ENCODE measurements around the gene LGMN.

Gene LGMN

DNA sequence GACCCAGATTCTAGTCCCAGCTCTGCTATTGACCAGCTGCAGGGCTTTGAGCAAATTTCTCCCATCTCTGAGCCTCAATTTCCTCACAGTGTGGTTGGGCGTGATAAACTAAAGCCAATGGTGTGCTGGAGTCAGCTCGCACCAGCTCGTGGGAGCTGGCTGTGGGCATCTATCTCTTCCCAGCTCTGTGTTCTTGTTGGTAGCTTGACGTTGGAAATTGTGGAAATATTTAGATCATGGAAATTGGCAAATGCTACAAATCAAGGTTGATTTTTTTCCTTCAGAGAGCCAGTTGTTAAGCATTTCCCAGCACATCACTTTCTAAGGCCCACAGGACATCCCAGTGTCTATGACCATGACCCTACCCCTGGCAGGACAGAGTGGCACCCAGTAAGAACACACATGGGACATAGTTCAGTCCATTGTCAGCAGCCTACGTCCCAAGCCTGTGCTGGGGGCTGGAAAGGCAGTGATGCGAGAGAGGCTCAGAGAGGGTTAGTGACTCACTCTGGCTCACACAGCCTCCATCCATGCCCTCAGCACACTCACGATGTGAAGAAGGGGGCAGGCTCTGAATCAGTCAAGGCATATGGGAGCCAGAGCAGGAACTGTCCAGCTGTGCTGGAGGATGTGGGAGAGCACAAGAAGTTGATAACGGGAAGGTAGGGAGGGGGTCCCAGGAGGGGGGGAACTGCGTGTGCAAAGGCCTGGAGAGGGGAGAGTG is 77.6 kb downstream of the LGMN start:
- DNase-seq, result no peak

DNA sequence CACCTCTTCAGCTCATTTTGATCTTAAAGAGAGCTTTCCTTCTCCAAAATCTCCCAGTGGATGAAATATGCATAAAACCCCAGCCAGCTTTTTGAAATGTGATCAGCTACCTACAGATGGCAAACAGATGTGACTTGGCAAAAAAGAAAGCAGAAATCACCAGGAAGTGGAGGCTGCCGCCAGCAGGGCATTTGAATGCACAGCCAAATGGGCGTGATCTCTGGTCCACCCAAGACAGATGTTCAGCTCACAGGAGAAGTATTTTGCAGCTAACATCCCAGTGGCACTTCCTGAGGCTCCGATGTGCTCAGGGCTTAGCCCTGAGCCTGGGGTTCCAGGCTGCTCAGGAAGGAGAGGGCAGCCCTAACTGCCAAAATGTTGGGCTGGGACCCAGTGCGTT is 78.3 kb downstream of the LGMN start:
- DNase-seq, result no peak

DNA sequence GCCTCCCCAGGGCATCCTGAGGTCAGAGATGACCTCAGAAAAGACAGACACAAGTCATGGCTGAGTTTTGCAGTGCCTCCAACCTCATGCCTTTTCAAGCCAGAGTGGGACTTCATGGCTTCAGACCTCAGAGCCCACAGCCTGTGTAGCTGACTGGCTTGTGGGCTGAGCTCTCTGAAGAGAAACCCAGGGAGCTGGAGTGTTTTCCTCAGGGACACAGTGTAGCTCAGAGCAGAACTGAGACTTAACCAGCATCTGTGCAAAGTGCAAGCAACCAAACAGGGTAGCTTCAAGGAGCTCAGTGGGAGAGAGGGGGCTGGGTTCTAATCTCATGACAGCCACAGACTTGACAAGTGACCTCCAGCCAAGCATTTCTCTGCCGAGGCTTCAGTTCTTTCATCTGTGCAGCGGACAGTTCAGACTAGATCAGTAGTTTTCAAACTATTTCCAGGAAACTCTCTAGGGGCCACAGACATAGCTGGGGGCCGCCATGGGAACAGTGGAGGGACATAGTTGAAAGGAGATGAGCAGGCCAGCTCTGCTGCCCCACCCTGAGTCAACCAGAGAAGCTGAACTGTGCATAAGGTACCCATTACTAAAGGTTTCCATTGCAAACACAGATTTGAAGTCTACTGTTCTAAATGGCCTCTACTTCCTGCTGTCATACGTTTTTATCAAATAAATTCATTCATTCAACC is 80.0 kb downstream of the LGMN start:
- DNase-seq, result no peak

DNA sequence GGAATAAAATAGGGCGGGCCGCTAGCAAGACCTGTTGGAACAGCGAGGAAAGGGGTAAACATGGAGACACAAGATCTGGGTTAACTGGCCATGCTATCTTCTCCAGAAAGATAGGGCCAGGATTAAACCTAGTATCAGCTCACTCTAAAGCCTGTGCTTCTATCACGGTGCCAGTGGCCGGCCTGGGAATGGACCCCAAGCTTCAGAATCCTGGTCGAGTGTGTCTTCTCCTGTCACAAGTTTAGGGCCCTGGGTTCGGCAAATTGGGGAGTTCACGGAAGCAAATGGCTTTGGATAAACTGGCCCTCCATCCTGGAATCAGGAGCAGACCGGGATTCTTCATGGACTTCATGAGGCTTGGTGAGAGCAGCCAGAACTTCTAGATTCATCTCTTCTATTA is 82.2 kb downstream of the LGMN start:
- no peak for DNase-seq

DNA sequence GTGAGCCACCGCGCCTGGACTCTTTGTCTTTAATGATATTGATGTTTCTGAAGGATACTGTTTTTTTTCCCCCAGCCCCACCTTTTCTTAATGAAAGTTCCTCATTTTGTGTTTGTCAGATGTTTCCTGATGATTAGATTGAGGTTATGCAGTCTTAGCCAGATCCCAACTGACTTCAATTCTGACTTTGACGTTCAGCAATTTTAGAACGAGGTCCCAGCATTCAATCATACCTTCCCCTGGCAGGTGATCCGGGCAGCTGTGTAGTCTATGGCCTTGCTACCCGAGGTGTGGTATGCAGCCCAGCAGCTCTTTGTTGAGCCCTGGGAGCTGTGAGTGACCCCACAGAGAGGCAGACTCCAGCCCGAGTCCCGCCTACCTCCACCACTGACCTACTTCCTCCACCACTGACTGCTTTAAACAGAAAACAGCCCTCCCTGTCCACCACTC is 82.7 kb downstream of the LGMN start:
- no peak for DNase-seq

DNA sequence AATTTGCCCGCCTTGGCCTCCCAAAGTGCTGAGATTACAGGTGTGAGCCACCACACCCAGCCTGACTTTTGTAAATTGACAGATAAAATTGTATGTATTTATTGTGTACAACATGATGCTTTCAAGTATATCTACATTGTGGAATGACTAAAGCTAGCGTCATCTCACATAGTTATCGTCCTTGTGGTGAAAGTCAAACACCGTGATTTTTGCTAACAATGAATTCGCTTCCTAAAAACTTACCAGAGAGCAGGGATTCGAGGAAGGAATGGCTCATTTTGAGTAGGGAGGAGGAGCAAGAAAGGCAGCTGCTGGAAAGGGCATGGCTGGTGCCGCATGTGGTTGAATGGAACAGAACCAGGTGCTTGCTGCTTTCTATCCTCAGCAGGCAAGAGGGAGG is 85.4 kb downstream of the LGMN start:
- DNase-seq, result no peak

DNA sequence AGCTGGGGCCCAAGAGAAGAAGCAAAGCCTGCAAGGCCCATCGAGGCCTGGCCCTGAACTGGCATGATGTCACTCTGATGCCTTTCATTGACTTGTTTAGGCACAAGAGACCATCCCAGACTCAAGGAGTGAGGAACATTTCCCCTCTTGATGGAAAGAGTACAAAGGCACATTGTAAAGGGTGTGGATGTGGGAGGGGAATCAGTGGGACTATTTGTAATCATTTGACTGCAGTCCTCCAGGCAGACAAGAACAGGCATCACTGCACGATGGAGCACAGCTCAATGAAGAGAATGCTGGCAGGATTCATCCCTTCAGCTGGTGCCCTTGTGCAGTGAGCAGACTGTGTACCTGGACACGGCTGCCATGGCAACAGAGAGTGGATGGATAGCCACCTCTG is 87.9 kb downstream of the LGMN start:
- DNase-seq, result no peak

DNA sequence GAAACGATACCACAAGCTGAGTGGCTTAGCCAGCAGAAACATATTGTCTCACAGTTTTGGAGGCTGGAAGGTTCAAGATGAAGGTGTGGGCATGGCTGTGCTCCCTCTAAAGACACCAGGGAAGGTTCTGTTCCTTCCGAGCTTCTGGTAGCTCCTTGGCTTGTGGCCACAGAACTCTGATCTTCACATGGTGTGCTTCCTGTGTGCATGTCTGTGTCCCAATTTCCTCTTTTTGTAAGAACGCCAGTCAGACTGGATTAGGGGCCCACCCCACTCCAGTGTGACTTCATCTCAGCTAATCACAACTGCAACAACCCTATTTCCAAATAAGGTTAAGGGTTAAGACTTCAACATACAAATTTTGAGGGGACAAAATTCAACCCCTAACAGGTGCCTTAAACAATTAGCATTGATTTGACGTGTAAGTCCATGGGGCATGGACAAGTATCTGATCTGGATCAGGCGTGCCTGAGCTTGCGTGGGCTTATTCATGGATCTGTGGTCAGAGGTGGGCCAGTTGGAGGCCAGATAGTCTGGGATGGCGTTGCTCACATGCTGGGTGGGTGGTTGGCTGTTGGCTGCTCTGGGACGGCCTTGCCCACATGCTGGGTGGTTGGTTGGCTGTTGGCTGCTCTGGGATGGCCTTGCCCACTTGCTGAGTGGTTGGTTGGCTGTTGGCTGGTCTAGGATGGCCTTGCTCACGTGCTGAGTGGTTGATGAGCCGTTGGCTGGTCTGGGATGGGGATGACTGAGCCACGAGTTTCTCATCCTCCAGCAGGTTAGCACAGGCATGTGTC is 88.5 kb downstream of the LGMN start:
- no peak for DNase-seq

DNA sequence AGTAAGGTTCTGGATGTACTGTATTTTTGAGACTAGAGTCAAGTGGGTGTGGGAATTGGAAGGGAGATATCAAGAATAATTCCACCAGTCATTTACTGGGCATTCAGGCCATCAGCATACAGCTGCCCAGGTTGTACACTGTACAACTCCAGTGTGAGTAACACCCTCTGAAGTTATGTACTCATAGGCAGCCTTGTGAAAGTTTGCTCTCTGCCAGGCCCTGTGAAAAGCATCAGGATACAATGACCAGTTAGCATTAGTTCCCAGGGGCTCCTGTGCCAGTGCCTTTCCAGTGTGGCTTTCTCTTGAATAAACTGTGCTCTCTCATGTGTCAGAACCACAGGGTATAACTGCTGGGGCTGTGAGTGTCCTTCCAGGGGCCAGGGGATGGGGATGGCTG is 89.7 kb downstream of the LGMN start:
- no peak for DNase-seq

DNA sequence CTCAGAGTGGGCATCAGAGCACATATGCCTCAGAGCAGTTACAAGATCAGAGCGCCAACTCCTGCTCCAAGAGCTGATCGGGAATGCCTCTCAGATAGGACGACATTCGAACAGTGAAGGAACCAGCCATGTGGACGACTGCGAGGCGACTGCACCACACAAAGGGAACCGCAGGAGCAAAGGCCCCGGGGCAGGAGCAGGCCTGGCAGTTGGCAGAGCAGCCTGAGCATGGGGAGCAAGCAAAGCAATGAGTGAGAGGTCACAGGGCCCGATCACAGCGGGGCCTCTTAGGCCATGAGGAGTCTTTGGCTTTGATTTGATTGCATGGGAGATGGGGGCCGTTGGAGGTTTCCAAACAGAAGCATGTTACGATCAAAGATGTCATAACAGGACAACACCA is 90.3 kb downstream of the LGMN start:
- no peak for DNase-seq

DNA sequence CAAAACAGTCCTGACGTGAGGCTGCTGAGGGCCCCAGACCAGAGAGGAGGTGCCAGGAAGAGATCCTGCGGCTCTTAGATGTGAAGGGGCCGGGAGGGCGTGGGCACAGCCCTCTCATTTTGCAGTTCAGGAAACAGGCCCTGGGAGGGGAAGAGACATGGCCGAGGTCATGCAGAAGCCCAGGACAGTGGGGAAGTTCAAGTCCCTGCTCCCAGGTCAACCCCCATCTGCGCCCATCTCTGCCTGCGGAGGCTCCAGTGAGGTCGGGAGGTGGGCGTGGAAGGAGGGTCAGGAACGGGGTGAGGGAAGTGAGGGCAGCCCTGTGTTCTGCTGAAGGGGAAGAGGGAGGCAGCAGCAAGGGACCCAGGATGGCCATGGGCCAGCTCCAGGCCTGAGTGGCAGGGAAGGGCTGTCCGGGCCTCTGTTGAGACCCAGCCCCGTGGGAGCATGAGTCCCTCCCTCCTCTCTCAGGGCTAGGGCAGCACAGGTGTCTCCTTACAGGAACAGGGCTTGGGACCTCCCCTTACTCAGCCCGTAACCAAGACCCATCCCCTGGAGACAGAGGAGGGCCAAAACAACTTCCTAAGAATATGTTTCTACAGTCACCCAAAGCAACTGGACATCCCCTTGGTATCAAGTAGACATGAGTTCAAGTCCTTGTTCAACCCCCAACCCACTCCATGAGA is 90.8 kb downstream of the LGMN start:
- no peak for DNase-seq

DNA sequence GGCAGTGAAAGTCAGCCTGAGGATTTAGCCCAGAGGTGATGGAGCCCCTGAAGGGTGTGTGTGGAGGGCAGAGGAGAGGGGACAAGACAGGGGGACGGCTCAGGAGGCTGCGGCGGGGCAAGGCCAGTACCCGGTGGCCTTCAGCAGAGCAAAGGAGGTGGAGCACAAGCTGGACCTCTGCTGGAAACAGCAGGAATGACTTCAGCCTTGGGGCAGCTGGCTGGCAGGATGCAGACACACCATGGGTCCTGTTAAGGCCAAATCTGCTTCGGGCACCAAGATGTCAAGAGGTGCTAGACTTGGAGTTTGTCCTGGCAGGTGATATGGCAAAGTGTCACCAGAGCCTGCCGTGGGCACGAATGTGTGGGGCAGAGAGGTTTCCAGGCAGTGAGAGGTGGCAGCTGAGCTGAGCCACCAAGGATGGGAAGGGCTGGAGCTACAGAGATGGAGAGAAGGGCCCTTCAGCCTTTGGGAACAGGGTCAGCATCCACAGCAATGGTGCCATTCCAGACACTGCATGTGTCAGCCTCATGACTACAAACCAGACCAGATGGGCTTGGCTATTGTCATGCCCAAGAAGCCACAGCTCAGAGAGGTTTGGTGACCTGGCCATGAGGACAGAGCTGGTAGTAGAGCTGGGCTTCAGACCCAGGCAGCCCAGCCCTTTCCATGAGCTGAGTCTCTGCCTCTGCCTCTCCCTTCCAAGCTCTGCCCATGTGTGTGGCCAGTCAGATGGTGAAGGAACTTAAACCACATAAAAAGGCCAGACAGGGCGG is 91.9 kb downstream of the LGMN start:
- DNase-seq, result no peak

DNA sequence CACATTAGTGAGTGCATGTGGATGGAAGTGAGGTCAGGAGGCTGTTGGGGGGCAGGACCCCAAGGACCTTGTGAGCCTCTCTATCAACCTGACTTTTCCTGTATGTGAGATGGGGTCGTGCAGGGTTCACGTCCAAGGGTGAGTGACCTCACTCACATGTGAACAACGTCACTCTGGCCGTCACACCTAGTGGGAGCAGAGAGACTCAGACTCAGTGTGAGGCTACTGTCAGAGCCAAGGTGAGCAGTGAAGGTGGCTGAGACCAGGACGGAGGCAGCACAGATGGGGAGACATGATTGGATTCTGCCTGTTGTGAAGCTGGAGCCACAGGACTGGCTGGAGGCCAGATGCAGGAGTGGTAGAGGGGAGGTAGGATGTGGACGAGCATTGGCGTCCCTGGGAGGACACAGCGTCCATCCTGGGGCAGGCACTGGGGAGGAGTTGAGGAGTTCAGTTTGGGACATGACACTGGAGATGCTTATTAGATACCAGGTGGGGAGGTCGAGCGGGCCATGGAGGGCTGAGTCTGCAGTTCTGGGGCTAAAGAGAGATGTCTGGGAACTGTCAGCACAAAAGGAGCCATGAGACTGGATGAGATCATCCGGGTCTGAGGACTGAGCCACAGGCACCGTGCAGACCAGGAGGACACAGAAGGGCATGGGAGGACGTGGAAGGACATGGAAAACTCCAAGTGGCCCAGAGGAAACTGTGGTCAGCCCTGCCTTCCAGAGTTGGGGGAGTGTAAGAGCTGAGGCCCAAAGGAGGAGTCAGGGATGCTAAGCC is 92.8 kb downstream of the LGMN start:
- DNase-seq, result no peak

DNA sequence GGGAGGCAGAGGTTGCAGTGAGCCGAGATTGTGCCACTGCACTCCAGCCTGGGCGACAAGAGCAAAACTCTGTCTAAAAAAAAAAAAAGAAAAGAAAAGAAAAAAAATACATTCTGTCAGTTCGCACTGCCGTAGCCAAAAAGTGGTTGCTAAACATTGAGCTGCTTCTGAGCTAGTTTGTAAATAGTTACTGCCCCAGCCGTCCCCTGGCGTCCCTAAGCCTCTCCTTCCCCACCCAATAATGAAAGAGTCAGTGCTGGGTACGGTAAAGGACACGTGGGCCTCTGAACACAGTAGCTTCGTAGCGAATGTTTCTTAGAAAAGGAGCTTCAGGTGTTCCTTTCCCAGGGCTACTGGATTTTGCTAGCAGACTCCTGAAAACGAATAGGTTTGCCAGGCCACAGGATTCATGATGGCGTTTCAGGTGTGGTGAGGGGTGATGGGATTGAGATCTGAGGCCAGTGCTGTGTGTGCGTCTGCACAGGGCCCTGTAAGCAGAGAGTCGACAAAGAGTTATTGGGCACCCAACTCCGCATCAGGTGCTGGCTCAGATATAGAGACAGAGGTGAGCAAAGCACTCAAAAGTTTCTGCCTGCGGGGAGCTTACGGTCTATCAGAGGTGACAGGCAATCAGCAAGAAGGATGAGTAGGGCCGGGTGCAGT is 94.1 kb downstream of the LGMN start:
- DNase-seq, result no peak

Data from activated CD4-positive, alpha-beta T cell treated with anti-CD3 and anti-CD28 coated beads, Interleukin-2, Interleukin-6, amounts not matched to agents 100 ng/mL and 50 ng/mL, durations not matched to agents 16 hours and 8 hours (primary cell).